Stimulated activated CD4-positive, alpha-beta T cell treated with anti-CD3 and anti-CD28 coated beads, Interleukin-4, amount 100 ng/mL, for 48 hours (primary cell): ENCODE data around the gene PAK6.

Experiments used
- DNase-seq, 2 donors: peaks; one replicate each; pipeline ENCODE4 v3.0.0-alpha.2; 2020; ENCODE audit warnings: low read depth in 2 of 2

The PAK6 gene

DNA sequence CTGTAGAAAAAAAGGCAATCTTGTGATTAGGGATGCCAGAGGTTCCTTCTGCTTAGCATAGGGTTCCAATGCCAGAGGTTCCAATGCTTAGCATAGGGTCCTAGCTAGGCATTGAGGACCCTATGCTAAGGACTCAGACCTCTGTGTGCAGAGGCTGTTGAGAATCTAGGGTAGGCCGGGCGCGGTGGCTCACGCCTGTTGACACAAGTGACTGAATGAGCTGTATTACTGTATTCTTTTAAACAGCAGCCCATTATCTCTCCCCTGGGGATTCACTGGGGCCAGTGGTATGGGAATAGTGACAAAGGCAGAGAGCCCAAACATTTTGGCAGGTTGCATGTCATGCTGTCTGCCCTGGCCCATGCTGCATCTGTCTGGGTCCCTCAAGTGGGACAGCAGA, 16.2 kb downstream of the PAK6 start:
- no peak for DNase-seq

- no peak for DNase-seq
These were observed 17.9 kb downstream of the PAK6 start for GRCh38 chr15:40256638-40257235.

DNA sequence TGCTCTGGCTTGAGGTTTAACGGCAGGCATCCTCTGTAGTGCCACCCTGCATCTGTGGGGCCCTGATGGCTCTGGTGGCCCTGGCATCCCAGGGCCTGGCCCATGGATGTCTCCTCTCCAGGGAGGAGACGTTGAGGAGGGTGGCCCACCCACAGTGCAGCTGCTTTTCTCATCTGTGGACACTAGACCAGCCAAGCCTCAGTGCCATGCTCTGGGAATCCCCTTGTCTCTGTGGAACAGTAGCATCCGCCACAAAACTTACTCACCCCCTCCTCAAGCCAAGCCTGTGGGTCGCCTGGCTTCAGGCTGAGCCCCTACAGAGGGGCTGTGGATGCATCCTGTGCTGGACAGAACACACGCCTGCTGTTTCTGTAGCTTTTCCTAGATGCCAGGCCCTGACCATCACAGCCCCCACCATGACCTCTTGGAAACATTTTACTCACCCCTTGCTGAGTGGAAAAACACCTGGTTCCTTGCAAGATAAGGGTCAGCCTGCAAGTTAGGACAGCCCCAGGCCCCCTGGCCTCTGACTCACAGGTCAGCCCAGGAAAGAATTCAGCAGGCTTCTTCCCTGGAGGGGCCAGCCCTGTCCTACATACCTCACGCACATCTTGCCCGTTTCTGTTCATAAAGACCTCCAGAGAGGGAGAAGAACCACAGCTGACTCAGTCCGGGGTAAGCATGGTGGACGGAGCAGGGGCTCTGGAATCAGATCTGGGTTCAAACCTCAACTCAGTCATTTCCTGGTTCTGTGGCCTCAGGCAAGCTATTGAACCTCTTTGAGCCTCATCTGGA, 19.0 kb downstream of the PAK6 start:
- no peak for DNase-seq

DNA sequence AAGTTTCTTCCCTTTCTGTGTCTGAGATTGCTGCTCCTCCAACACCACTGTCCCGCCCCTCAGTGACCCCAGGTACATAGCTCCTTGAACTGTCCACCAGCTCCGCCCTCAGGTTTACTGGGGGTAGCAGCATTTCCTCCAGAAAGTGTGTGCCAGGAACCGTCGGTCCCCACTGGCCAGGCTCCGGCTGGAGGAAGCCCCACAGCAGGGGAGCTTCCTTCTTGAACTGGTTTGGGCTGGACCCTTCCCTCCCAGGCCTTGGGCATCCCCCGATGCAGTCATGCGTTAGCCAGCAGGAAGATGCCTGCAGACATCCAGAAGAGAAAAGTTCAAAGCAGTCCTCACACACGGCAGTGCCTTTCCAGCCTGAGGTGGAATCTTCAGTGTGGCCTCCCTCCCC, 19.7 kb downstream of the PAK6 start:
- no peak for DNase-seq

- DNase-seq = no peak
These were observed 20.2 kb downstream of the PAK6 start for GRCh38 chr15:40259021-40259420.

GRCh38 chr15:40263024-40263754, 24.3 kb downstream of the PAK6 start:
- DNase-seq = no peak

DNA sequence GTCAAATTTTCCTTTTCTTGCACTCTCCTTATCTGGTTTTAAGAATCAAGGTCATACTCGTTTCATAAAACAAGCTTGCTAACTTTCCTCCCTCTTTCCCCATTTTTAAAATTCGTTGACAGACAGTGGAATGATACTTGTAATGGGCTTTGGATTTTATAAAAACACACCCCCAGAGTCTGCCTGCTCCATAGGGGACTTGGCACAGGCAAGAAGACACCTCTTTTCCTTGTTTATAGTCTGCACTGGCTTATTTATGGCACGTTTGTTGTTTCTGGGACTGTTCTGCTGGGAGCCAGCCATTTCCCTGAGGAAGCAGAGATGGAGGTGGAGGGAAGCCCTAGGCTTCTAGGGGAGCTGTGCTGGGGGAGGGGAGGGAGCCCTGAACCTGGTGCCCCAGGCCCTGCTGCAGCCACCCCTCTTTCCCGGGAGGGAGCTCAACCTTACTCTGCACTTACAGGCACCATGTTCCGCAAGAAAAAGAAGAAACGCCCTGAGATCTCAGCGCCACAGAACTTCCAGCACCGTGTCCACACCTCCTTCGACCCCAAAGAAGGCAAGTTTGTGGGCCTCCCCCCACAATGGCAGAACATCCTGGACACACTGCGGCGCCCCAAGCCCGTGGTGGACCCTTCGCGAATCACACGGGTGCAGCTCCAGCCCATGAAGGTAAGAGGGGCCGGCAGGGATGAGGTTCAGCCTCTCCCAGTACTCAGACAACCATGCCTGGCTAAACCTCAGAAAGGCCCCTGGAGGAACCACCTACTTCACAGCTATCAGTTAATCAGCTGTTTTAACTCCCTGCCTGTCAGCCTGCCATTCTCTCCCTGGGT, 25.7 kb downstream of the PAK6 start:
- no peak for DNase-seq

- DNase-seq = no peak
These were observed 26.5 kb downstream of the PAK6 start for GRCh38 chr15:40265355-40265754.

DNA sequence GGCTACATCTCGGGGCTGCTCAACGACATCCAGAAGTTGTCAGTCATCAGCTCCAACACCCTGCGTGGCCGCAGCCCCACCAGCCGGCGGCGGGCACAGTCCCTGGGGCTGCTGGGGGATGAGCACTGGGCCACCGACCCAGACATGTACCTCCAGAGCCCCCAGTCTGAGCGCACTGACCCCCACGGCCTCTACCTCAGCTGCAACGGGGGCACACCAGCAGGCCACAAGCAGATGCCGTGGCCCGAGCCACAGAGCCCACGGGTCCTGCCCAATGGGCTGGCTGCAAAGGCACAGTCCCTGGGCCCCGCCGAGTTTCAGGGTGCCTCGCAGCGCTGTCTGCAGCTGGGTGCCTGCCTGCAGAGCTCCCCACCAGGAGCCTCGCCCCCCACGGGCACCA, 27.0 kb downstream of the PAK6 start:
- no peak for DNase-seq

GRCh38 chr15:40266828-40267304, 28.0 kb downstream of the PAK6 start:
- no peak for DNase-seq

DNA sequence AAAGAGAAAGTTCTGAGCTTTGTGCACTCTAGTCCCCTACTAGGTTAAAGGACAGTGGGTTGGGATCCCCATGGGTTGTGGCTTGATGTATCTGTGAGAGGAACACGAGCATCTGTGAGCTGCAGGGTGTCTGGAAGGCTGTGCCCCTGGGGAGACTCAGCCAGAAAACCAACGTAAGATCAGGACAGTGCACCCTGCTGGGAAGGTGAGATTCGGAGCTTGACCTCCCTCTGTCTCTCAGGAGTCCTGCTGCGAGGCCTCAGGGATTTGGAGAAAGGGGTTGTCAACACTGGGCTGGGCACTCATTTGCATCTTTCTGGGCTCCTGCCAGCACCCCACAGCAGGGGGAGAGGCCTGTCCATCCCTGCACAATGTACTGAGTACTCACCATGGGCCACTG, 28.8 kb downstream of the PAK6 start:
- DNase-seq = no peak

- no peak for DNase-seq
These were observed 30.7 kb downstream of the PAK6 start for GRCh38 chr15:40269604-40270003.

GRCh38 chr15:40270246-40270995, 31.6 kb downstream of the PAK6 start:
- no peak for DNase-seq

- DNase-seq = no peak
These were observed 33.0 kb downstream of the PAK6 start for GRCh38 chr15:40271685-40272484.

DNA sequence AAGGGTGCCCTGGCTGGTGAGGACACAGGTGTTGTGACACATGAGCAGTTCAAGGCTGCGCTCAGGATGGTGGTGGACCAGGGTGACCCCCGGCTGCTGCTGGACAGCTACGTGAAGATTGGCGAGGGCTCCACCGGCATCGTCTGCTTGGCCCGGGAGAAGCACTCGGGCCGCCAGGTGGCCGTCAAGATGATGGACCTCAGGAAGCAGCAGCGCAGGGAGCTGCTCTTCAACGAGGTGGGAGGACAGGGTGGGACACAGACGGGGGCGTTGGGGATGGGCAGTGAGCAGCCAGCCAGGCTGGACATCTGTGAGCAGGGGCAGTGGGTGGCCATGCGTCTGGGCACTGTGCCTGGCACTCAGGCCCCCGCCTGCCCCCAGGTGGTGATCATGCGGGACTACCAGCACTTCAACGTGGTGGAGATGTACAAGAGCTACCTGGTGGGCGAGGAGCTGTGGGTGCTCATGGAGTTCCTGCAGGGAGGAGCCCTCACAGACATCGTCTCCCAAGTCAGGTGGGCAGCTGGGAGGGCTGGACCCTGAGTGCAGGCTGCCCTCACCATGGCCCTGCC, 33.7 kb downstream of the PAK6 start:
- no peak for DNase-seq

GRCh38 chr15:40273428-40273827, 34.6 kb downstream of the PAK6 start:
- DNase-seq = no peak

DNA sequence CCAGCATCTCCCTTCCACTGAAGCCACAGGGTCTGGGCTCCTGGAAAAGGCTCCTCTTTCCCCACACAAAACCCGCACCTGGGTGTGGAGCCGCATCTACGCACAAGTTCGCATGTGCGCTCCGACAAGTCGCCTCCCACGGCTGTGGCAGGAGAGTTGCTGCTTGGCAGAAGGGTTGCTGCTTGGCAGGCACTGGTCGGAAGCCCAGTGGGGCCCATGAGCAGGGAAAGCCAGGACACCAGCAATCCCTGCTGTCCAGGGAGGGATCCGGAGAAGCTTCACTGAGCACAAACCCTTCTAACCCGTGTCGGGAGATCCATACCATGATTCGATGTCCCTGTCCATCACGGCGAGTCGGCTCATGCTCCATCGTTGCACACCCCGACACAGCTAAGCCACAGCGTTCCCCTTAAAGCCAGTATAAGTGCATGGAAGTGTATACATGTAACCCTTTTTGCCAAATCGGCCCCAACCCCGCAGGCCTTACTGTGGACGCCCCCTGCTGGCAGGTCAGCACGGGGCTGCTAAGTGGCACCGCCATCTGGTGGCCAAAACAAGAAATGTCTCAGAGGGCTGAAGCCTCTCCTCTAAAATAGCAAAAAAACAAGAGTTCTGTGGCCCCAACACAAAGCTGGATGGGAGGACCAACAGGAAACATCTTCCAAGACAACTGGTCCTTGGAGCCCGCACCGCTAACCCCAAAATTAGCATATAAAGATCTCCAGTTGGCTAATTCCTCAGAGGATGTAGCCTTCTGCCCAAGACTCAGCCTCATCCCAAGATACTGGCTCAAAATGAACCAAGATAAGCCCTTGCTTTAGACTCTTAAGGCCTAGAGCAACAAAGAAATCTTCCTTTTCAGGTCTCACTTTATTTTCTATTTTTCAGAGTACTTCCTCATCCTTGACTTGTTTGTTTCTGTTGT, 35.7 kb downstream of the PAK6 start:
- DNase-seq = peak; percentile 80 to 92

DNA sequence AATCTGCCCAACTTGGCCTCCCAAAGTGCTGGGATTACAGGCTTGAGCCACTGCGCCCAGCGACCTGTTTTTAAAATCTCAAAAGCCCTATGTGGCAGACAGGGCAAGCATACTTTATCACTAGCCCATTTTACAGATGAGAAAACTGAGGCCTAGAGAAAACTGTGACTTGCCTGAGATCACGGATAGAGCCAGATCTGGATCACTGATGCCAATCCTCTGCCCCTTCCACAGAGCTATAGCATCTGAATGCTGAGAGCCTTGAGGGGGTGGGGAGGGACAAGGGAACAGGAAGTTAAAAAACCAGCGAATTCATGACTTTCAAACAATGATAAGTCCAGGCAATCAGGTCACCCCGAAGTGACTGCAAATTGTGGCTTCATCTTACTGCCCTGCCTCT, 36.7 kb downstream of the PAK6 start:
- no peak for DNase-seq

GRCh38 chr15:40275954-40276353, 37.1 kb downstream of the PAK6 start:
- DNase-seq = no peak
